HG03196 (cell line): Measurements from ENCODE around the gene PABPN1L.

Source experiments
- ATAC-seq: cut with Tn5 transposase; IDR thresholded peaks from one replicate; pipeline ENCODE4 v1.9.1; 2021; ENCODE audit not compliant: unreplicated experiment

PABPN1L gene

DNA sequence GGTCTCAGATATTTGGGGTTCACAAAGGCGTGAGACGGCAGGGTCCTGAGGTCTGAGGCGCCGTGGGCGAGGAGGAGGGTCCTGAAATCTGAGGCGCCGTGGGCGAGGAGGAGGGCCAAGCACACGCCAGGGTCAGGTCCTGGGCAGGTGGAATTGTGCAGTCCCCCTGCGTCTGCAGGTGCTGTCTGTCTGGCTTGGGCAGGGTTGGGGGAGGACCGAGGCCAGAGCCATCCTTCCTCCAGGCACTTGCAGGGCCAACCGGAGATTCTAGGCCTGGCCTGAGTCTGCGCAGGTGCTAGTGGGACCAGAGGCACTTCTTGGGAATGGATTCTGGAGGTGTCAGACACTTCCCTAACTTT, 52.3 kb downstream of the PABPN1L start:
- no peak for ATAC-seq
